CD14-positive monocyte (primary cell): ENCODE measurements around the gene MYO5B. TPM values are rescaled to one million over a fixed set of nuclear protein-coding genes. Genes with fewer than 3 reads are reported as not detected.

Experiments
- DNase-seq, 3 donors: peaks; one replicate each; pipeline ENCODE4 v3.0.0-alpha.2; 2011 to 2022
- H2AFZ ChIP-seq: 2 replicates; pipeline ENCODE4 v1.6.0; 2012; ENCODE audit warnings: mild to moderate bottlenecking, low read depth, low read length, inconsistent platforms; ENCODE audit not compliant: insufficient read depth, poor library complexity, severe bottlenecking
- H3K27ac ChIP-seq, 2 donors: 1 replicate in 1 of 2; 2 replicates in 1 of 2; pipeline ENCODE4 v1.5.1; 2012 to 2013; ENCODE audit warnings: low read length in 2 of 2, control low read depth in 1 of 2, inconsistent platforms in 1 of 2, low read depth in 1 of 2, mild to moderate bottlenecking in 1 of 2
- H3K27me3 ChIP-seq, 2 donors: one replicate each; pipeline versions ENCODE4 v1.6.0 to v1.6.1; 2011 to 2013; ENCODE audit warnings: low read length in 2 of 2; ENCODE audit not compliant: control insufficient read depth in 2 of 2, insufficient read depth in 2 of 2
- H3K36me3 ChIP-seq, 2 donors: replicated peaks in 1 of 2; 1 replicate in 1 of 2; 2 replicates in 1 of 2; pipeline versions ENCODE4 v1.5.1 to v1.6.1; 2012 to 2013; ENCODE audit warnings: low read length in 2 of 2, control low read depth in 1 of 2, inconsistent platforms in 1 of 2, mild to moderate bottlenecking in 1 of 2; ENCODE audit not compliant: insufficient read depth in 2 of 2, control insufficient read depth in 1 of 2
- H3K4me1 ChIP-seq, 2 donors: 1 replicate in 1 of 2; 2 replicates in 1 of 2; pipeline versions ENCODE4 v1.5.1 to v1.6.1; 2012 to 2013; ENCODE audit warnings: low read length in 2 of 2, control low read depth in 1 of 2, inconsistent platforms in 1 of 2, mild to moderate bottlenecking in 1 of 2, moderate library complexity in 1 of 2; ENCODE audit not compliant: insufficient read depth in 2 of 2, control insufficient read depth in 1 of 2
- H3K4me2 ChIP-seq: replicated peaks from 2 replicates; pipeline ENCODE3; 2012; ENCODE audit warnings: low read length, moderate library complexity, mild to moderate bottlenecking; ENCODE audit not compliant: poor library complexity, severe bottlenecking; ENCODE audit errors: extremely low read depth
- H3K4me3 ChIP-seq, 3 experiments: fragments of 200-600 bp in 1 of 3; sonication (generic) in 1 of 3; replicated peaks in 1 of 3; 1 replicate in 2 of 3; 2 replicates in 1 of 3; pipeline ENCODE4 v1.5.1; 2011 to 2013; ENCODE audit warnings: low read length in 3 of 3, mild to moderate bottlenecking in 3 of 3, control low read depth in 2 of 3, low read depth in 2 of 3, inconsistent platforms in 1 of 3, moderate library complexity in 1 of 3
- H3K79me2 ChIP-seq: 2 replicates; pipeline ENCODE4 v1.6.0; 2012; ENCODE audit warnings: mild to moderate bottlenecking, control low read depth, inconsistent platforms, low read length, moderate library complexity; ENCODE audit not compliant: insufficient read depth
- H3K9ac ChIP-seq: 2 replicates; pipeline ENCODE4 v1.6.0; 2017; ENCODE audit warnings: low read length, mild to moderate bottlenecking; ENCODE audit not compliant: insufficient read depth, poor library complexity, severe bottlenecking
- H3K9me3 ChIP-seq, 2 donors: replicated peaks in 1 of 2; 1 replicate in 1 of 2; 2 replicates in 1 of 2; pipeline versions ENCODE4 v1.5.1 to v1.6.1; 2012 to 2013; ENCODE audit warnings: low read length in 2 of 2, control low read depth in 1 of 2; ENCODE audit not compliant: control insufficient read depth in 1 of 2, insufficient read depth in 1 of 2
- H4K20me1 ChIP-seq: 2 replicates; pipeline ENCODE4 v1.6.0; 2012; ENCODE audit warnings: mild to moderate bottlenecking, low read length, control low read depth, moderate library complexity; ENCODE audit not compliant: insufficient read depth
- H3K27ac Mint-ChIP-seq, 7 donors: one replicate each; pipeline ENCODE4 v1.8.0; 2020; ENCODE audit warnings: mild to moderate bottlenecking in 7 of 7, mixed read lengths in 7 of 7, moderate library complexity in 6 of 7, inconsistent platforms in 2 of 7
- H3K27me3 Mint-ChIP-seq, 3 donors: one replicate each; pipeline ENCODE4 v1.8.0; 2021 to 2022; ENCODE audit warnings: low read depth in 3 of 3, mild to moderate bottlenecking in 3 of 3, mixed read lengths in 3 of 3, moderate library complexity in 3 of 3, inconsistent platforms in 1 of 3
- H3K36me3 Mint-ChIP-seq, 2 donors: one replicate each; pipeline ENCODE4 v1.8.0; 2020; ENCODE audit warnings: mixed read lengths in 2 of 2, inconsistent platforms in 1 of 2, mild to moderate bottlenecking in 1 of 2
- H3K4me1 Mint-ChIP-seq: one replicate; pipeline ENCODE4 v1.8.0; 2020; ENCODE audit warnings: mild to moderate bottlenecking, mixed read lengths
- H3K4me3 Mint-ChIP-seq, 2 donors: one replicate each; pipeline ENCODE4 v1.8.0; 2020; ENCODE audit warnings: mild to moderate bottlenecking in 2 of 2, mixed read lengths in 2 of 2, moderate library complexity in 1 of 2
- H3K9me3 Mint-ChIP-seq, 7 donors: one replicate each; pipeline ENCODE4 v1.8.0; 2020 to 2022; ENCODE audit warnings: mixed read lengths in 7 of 7, mild to moderate bottlenecking in 6 of 7, moderate library complexity in 6 of 7, inconsistent platforms in 2 of 7
- CTCF ChIP-seq: fragments of 200-600 bp; IDR thresholded peaks from one replicate; pipeline ENCODE4 v1.8.0; 2022; ENCODE audit warnings: antibody characterized with exemption, mild to moderate bottlenecking
- WGBS: methylation state at CpG from one replicate; pipeline ENCODE4 v1.1.5; 2013; ENCODE audit warnings: missing lambda C conversion rate; ENCODE audit not compliant: insufficient coverage; 5-methylcytosine and 5-hydroxymethylcytosine counted together
- intact Hi-C, 2 donors: fragments of 100-400 bp; cut with micrococcal nuclease; formaldehyde crosslinking; loops; one replicate each; pipeline versions ENCODE4 v1.15.0 to v1.15.1; 2023
- polyA plus RNA-seq, 3 donors: library from polyadenylated mRNA; depleted of rRNA in 1 of 3; unstranded in 2 of 3; stranded (reverse) in 1 of 3; fragments of 300-500 nt in 2 of 3; fragments of >200 nt in 1 of 3; fragmentation: Illumina TruSeq in 2 of 3; gene quantifications; 1 replicate in 2 of 3; 2 replicates in 1 of 3; pipeline ENCODE4 v1.2.3, GENCODE V29; 2012 to 2021

MYO5B gene
- polyA plus RNA-seq, 3 donors: 0.04 TPM; not detected in 2

GRCh38 chr18:50044402-50044801, 150.5 kb downstream of the MYO5B start:
- 100% methylated on average over 1 of the region's 3 CpGs for WGBS
- Mint-ChIP-seq H3K4me3 (no peak overlapping the region), H3K27me3 (peaks cover 0 to 17% (median 2%) of the 10 kb centered on the region in 3 donors), H3K9me3 (peaks cover 0 to 2% (median 0%) of the 10 kb centered on the region in 7 donors), H3K36me3 (no peaks in the 10 kb centered on the region), H3K4me1 (no peaks in the 10 kb centered on the region), H3K27ac (no peak overlapping the region)
- H3K36me3 ChIP-seq: no peaks in the 10 kb centered on the region
- H3K79me2 ChIP-seq: no peaks in the 10 kb centered on the region
- intact Hi-C loops: no loop called here
- peaks cover 2 to 3% of the 10 kb centered on the region in 2 donors for H3K27me3 ChIP-seq
- H2AFZ ChIP-seq: no peak overlapping the region
- H3K4me2 ChIP-seq: no peak overlapping the region
- H3K27ac ChIP-seq: no peak overlapping the region
- H3K4me1 ChIP-seq: no peaks in the 10 kb centered on the region
- no peak overlapping the region for H3K9ac ChIP-seq
- no peak overlapping the region for H3K4me3 ChIP-seq
- no peak for TF ChIP-seq CTCF
- H4K20me1 ChIP-seq: no peaks in the 10 kb centered on the region
- no peak for DNase-seq
- no peaks in the 10 kb centered on the region for H3K9me3 ChIP-seq

DNA sequence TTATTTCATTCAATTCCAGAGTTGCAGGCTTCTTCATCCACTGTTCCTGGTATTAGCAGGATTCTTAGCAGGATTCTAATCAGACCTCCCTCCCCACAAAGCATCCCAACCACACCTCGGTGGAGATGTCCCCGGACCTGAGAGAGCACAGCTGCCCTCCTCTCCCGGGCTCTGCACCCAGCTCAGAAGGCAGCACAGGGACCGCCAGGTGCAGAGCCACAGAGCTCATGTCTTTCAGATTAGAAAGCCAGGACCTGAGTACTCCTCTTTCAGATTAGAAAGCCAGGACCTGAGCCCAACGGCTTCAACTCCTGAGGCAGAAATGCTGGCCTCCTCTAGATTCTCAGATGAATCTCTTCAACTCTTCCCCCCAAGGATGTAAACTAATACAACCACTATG, 152.3 kb downstream of the MYO5B start:
- intact Hi-C loops: no loop called here
- H3K9me3 Mint-ChIP-seq: peaks cover 0 to 7% (median 0%) of the 10 kb centered on the region in 7 donors
- no peak for DNase-seq
- WGBS: 91% methylated on average over 4 of the region's 5 CpGs
- Histone ChIP-seq H3K36me3 (no peaks in the 10 kb centered on the region), H3K9me3 (no peaks in the 10 kb centered on the region), H3K4me2 (no peak overlapping the region), H3K27ac (no peak overlapping the region), H3K9ac (no peak overlapping the region), H3K4me3 (no peak overlapping the region), H3K27me3 (peaks cover 2 to 3% of the 10 kb centered on the region in 2 donors), H2AFZ (no peak overlapping the region), H3K79me2 (no peaks in the 10 kb centered on the region), H4K20me1 (no peaks in the 10 kb centered on the region), H3K4me1 (no peaks in the 10 kb centered on the region)
- no peak for TF ChIP-seq CTCF
- no peak overlapping the region for H3K4me3 Mint-ChIP-seq
- H3K36me3 Mint-ChIP-seq: no peaks in the 10 kb centered on the region
- H3K27ac Mint-ChIP-seq: no peak overlapping the region
- H3K27me3 Mint-ChIP-seq: peaks cover 0 to 13% (median 2%) of the 10 kb centered on the region in 3 donors
- no peaks in the 10 kb centered on the region for H3K4me1 Mint-ChIP-seq
